Trophoblast cell (in vitro differentiated cells and primary cell): ENCODE data around the gene DCP2.

Experiments used
- DNase-seq, 2 donors: peaks; one replicate each; pipeline ENCODE4 v3.0.0-alpha.2; 2016
- H2AFZ ChIP-seq: 2 replicates; pipeline ENCODE4 v1.6.1; 2013; ENCODE audit warnings: low read length, moderate library complexity, mild to moderate bottlenecking; ENCODE audit not compliant: insufficient read depth, poor library complexity
- H2AK5ac ChIP-seq: 2 replicates; pipeline ENCODE4 v1.6.1; 2013; ENCODE audit warnings: mild to moderate bottlenecking, low read length
- H2BK120ac ChIP-seq: 2 replicates; pipeline ENCODE4 v1.6.1; 2013; ENCODE audit warnings: low read length, mild to moderate bottlenecking, moderate library complexity; ENCODE audit not compliant: insufficient read depth, poor library complexity
- H2BK12ac ChIP-seq: 2 replicates; pipeline ENCODE4 v1.6.1; 2013; ENCODE audit warnings: mild to moderate bottlenecking, low read length, moderate library complexity
- H2BK5ac ChIP-seq: 2 replicates; pipeline ENCODE4 v1.6.1; 2013; ENCODE audit warnings: low read length, low read depth, moderate library complexity, mild to moderate bottlenecking; ENCODE audit not compliant: poor library complexity
- H3K14ac ChIP-seq: 2 replicates; pipeline ENCODE4 v1.6.1; 2013; ENCODE audit warnings: mild to moderate bottlenecking, low read length
- H3K18ac ChIP-seq: 2 replicates; pipeline ENCODE4 v1.6.1; 2013; ENCODE audit warnings: mild to moderate bottlenecking, low read length
- H3K23ac ChIP-seq: 2 replicates; pipeline ENCODE4 v1.6.1; 2013; ENCODE audit warnings: low read length
- H3K27ac ChIP-seq: 2 replicates; pipeline ENCODE4 v1.5.1; 2013; ENCODE audit warnings: low read depth, mild to moderate bottlenecking, inconsistent platforms, low read length, moderate library complexity
- H3K27me3 ChIP-seq: 2 replicates; pipeline ENCODE4 v1.6.1; 2013; ENCODE audit warnings: inconsistent platforms, mild to moderate bottlenecking, low read length, moderate library complexity; ENCODE audit not compliant: insufficient read depth
- H3K36me3 ChIP-seq, 2 experiments: 1 replicate in 1 of 2; 2 replicates in 1 of 2; pipeline ENCODE4 v1.6.1; 2013; ENCODE audit warnings: low read length in 2 of 2, mild to moderate bottlenecking in 2 of 2, moderate library complexity in 1 of 2; ENCODE audit not compliant: insufficient read depth in 2 of 2, control insufficient read depth in 1 of 2
- H3K4ac ChIP-seq: 2 replicates; pipeline ENCODE4 v1.6.1; 2013; ENCODE audit warnings: low read depth, mild to moderate bottlenecking, low read length, moderate library complexity
- H3K4me1 ChIP-seq, 2 experiments: 1 replicate in 1 of 2; 2 replicates in 1 of 2; pipeline ENCODE4 v1.6.1; 2013; ENCODE audit warnings: low read length in 2 of 2, mild to moderate bottlenecking in 2 of 2, moderate library complexity in 1 of 2; ENCODE audit not compliant: insufficient read depth in 2 of 2, control insufficient read depth in 1 of 2
- H3K4me2 ChIP-seq: 2 replicates; pipeline ENCODE4 v1.6.1; 2013; ENCODE audit warnings: inconsistent platforms, mild to moderate bottlenecking, low read length, moderate library complexity
- H3K4me3 ChIP-seq: 2 replicates; pipeline ENCODE4 v1.5.1; 2013; ENCODE audit warnings: mild to moderate bottlenecking, low read depth, low read length, inconsistent platforms
- H3K79me1 ChIP-seq: one replicate; pipeline ENCODE4 v1.6.1; 2013; ENCODE audit warnings: low read length
- H3K79me2 ChIP-seq: 2 replicates; pipeline ENCODE4 v1.6.1; 2013; ENCODE audit warnings: low read length, mild to moderate bottlenecking; ENCODE audit not compliant: control insufficient read depth, insufficient read depth, poor library complexity
- H3K9ac ChIP-seq: 2 replicates; pipeline ENCODE4 v1.6.1; 2013; ENCODE audit warnings: mild to moderate bottlenecking, low read length
- H3K9me3 ChIP-seq: 2 replicates; pipeline ENCODE4 v1.6.1; 2013; ENCODE audit warnings: low read depth, mild to moderate bottlenecking, control low read depth, inconsistent platforms, low read length; ENCODE audit not compliant: insufficient read depth
- H4K12ac ChIP-seq: 2 replicates; pipeline ENCODE4 v1.6.1; 2013; ENCODE audit warnings: low read depth, mild to moderate bottlenecking, low read length, moderate library complexity
- H4K8ac ChIP-seq: 2 replicates; pipeline ENCODE4 v1.6.1; 2013; ENCODE audit warnings: low read depth, mild to moderate bottlenecking, low read length, moderate library complexity
- H4K91ac ChIP-seq: one replicate; pipeline ENCODE4 v1.6.1; 2013; ENCODE audit warnings: low read depth, mild to moderate bottlenecking, low read length, moderate library complexity
- WGBS: extraction: QIAGEN DNeasy Blood & Tissue Kit; methylation state at CpG from one replicate; pipeline ENCODE4 v1.1.7; 2013; ENCODE audit warnings: missing lambda C conversion rate; ENCODE audit not compliant: insufficient read length, insufficient coverage; ENCODE audit errors: extremely low coverage; 5-methylcytosine and 5-hydroxymethylcytosine counted together

The DCP2 gene

GRCh38 chr5:112938286-112938685 lies 38.3 kb upstream of the DCP2 start:
- Histone ChIP-seq H2BK5ac (no peak overlapping the region), H3K27ac (no peak overlapping the region), H3K14ac (no peak overlapping the region), H4K12ac (no peak overlapping the region), H4K8ac (no peak overlapping the region), H3K4me1 (no peaks in the 10 kb centered on the region), H3K4me2 (no peak overlapping the region), H2BK12ac (no peak overlapping the region), H3K79me1 (peaks cover 2% of the 10 kb centered on the region), H3K9me3 (no peaks in the 10 kb centered on the region), H3K4ac (no peak overlapping the region), H3K36me3 (no peaks in the 10 kb centered on the region), H2BK120ac (no peak overlapping the region), H3K18ac (no peak overlapping the region), H2AK5ac (no peak overlapping the region), H2AFZ (no peak overlapping the region), H3K23ac (no peak overlapping the region), H3K27me3 (no peaks in the 10 kb centered on the region), H3K4me3 (no peak overlapping the region), H3K79me2 (no peaks in the 10 kb centered on the region), H3K9ac (no peak overlapping the region), H4K91ac (no peak overlapping the region)
- no peak for DNase-seq
- no CpG with 5 or more reads among the region's 8 CpGs for whole genome bisulfite sequencing

GRCh38 chr5:112940670-112941069 lies 35.9 kb upstream of the DCP2 start:
- Histone ChIP-seq H4K8ac (no peak overlapping the region), H3K14ac (no peak overlapping the region), H3K9me3 (no peaks in the 10 kb centered on the region), H3K23ac (no peak overlapping the region), H2BK120ac (no peak overlapping the region), H3K4me1 (no peaks in the 10 kb centered on the region), H3K27ac (no peak overlapping the region), H3K4me3 (no peak overlapping the region), H3K18ac (no peak overlapping the region), H3K4me2 (no peak overlapping the region), H2BK12ac (no peak overlapping the region), H2BK5ac (no peak overlapping the region), H2AFZ (no peak overlapping the region), H4K91ac (no peak overlapping the region), H3K4ac (no peak overlapping the region), H3K27me3 (no peaks in the 10 kb centered on the region), H3K9ac (no peak overlapping the region), H3K36me3 (no peaks in the 10 kb centered on the region), H2AK5ac (no peak overlapping the region), H4K12ac (no peak overlapping the region), H3K79me1 (no peaks in the 10 kb centered on the region), H3K79me2 (no peaks in the 10 kb centered on the region)
- WGBS: no CpG with 5 or more reads among the region's 2 CpGs
- no peak for DNase-seq

- Histone ChIP-seq H2BK12ac (no peak overlapping the region), H3K79me1 (no peaks in the 10 kb centered on the region), H3K4ac (no peak overlapping the region), H2BK5ac (no peak overlapping the region), H3K23ac (no peak overlapping the region), H3K4me3 (no peak overlapping the region), H4K12ac (no peak overlapping the region), H3K36me3 (no peaks in the 10 kb centered on the region), H2AK5ac (no peak overlapping the region), H3K14ac (no peak overlapping the region), H3K9me3 (no peaks in the 10 kb centered on the region), H2AFZ (no peak overlapping the region), H3K4me1 (no peaks in the 10 kb centered on the region), H3K79me2 (no peaks in the 10 kb centered on the region), H4K91ac (no peak overlapping the region), H3K9ac (no peak overlapping the region), H3K18ac (no peak overlapping the region), H4K8ac (no peak overlapping the region), H3K27me3 (no peaks in the 10 kb centered on the region), H3K4me2 (no peak overlapping the region), H3K27ac (no peak overlapping the region), H2BK120ac (no peak overlapping the region)
- no CpG with 5 or more reads among the region's 1 CpG for WGBS
- DNase-seq: no peak
Observed at GRCh38 chr5:112948458-112948857, 28.1 kb upstream of the DCP2 start.

- H4K91ac ChIP-seq: no peak overlapping the region
Observed at GRCh38 chr5:112951124-112951702, 25.4 kb upstream of the DCP2 start.

More at GRCh38 chr5:112951124-112951702, 25.4 kb upstream of the DCP2 start:
- Histone ChIP-seq H3K9ac (no peak overlapping the region), H2AK5ac (no peak overlapping the region), H3K4me3 (no peak overlapping the region), H3K79me2 (no peaks in the 10 kb centered on the region), H3K36me3 (no peaks in the 10 kb centered on the region), H3K9me3 (no peaks in the 10 kb centered on the region), H2AFZ (no peak overlapping the region), H4K8ac (no peak overlapping the region), H3K4me1 (no peaks in the 10 kb centered on the region), H3K4me2 (no peak overlapping the region), H3K27me3 (no peaks in the 10 kb centered on the region), H3K79me1 (no peaks in the 10 kb centered on the region), H3K4ac (no peak overlapping the region), H3K18ac (no peak overlapping the region), H3K14ac (no peak overlapping the region), H2BK120ac (no peak overlapping the region), H4K12ac (no peak overlapping the region), H3K23ac (no peak overlapping the region), H2BK5ac (no peak overlapping the region), H3K27ac (no peak overlapping the region), H2BK12ac (no peak overlapping the region)
- no CpG with 5 or more reads among the region's 12 CpGs for WGBS
- DNase-seq: peak in 1 of 2 donors; percentile 31
